ENCODE data around the gene TBC1D14.

Gene TBC1D14

DNA sequence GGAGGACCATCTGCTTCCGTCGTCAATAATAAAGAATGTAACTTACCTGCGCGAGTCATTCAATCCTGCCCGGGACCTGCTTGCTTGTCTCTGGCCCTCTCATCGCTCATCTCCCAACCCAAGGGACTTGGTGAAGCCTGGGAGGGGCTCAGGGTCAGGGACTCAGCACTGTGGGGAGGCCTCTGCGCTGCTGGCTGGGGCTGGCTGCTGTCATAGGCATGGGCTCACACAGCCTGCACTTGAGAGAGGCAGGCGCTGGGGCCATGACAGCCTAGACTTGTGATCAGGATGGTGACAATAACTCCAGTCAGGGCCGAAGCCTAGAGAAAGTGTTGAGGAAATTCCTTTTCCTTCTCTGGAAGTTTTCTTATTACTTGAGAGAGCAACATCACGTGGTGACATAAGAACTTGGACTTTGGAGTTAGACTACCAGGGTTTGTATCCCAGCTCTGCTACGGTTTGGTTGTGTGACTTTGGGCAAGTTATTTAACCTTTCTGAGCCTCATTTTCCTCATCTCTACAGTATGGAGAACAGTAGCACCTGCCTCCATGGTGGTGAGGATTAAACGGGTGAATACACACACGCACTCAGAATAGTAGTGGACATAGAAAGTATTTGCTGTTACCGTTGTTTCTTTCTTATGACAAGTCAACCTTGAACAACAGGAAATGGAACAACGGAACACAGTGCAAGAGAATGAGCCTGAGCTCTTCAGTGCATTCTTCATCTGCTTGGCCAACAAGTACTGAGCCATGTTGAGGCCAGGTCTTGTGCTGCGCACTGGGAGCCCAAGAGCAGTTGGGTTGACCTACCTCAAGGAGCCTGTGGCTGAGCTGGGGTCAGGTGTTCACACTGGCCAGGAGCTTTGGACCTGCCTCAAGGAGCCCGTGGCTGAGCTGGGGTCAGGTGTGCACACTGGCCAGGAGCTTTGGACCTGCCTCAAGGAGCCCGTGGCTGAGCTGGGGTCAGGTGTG is 60.5 kb downstream of the TBC1D14 start:
- no peak overlapping the region for H3K4me3 ChIP-seq (ENCODE audit: insufficient read depth, low read length, poor library complexity, severe bottlenecking)

DNA sequence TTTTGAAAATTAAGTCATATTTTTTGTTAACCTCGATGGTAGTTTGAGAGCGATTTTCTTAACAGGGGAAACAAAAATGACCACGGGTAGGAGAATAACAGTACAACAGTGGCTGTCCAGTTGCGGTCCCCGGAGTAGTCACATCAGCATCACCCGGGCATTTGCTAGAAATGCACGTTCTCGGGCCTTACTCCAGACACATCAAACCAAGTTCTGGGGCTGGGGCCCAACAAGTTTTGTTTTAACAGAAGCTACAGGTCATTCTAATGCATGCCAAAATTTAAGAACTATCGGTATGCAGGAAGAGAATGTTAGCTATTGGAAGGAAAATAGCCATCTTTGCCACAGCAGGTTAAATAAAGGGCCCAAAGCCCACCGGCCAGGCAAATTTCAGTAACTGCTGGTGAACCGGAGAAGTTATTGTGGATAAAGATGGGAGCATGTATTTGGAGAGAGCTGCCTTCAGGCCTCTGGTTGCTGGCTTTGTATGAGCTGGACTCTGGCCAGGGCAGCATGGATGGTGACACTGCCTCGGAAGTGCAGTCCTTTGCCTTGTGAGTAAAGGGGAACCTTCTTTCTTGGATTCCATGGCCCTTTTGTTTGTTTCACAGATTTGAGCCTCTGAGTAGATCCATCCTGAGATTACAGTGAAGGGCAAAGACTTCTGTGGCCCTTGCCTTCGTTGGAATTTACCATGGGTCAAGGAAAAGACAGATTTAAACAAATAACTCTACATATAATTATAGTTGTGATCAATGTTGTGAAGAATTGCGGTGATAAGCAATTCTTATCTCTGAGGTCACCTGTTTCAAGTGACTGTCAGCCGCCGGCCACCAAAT is 62.1 kb downstream of the TBC1D14 start:
- Histone ChIP-seq H3K9me3 (ENCODE audit: insufficient read depth, low read length) (no peaks in the 10 kb centered on the region), H2AFZ (ENCODE audit: low read depth, low read length, severe bottlenecking) (no peak overlapping the region), H3K4me2 (ENCODE audit: low read depth, low read length, poor library complexity, severe bottlenecking) (no peak overlapping the region), H3K9me2 (replicated peaks; ENCODE audit: insufficient read depth, low read length) (no peaks in the 10 kb centered on the region), H3K36me3 (ENCODE audit: low read length) (no peaks in the 10 kb centered on the region), H3K4me3 (ENCODE audit: insufficient read depth, low read length, poor library complexity, severe bottlenecking) (no peak overlapping the region), H3K27me3 (ENCODE audit: low read length) (no peaks in the 10 kb centered on the region), H3F3A (ENCODE audit: insufficient read depth) (no peaks in the 10 kb centered on the region), H3K9ac (ENCODE audit: low read length) (no peak overlapping the region), H3K27ac (ENCODE audit: low read depth, low read length) (no peak overlapping the region), H4K20me1 (ENCODE audit: low read depth, low read length) (no peaks in the 10 kb centered on the region), H3K79me2 (ENCODE audit: insufficient read depth, low read length) (no peaks in the 10 kb centered on the region)
- TF ChIP-seq EZH2phosphoT487 (conservative IDR thresholded peaks at IDR 0.05; ENCODE audit: low read length) = no peak
- TF ChIP-seq CTCF (IDR thresholded peaks at IDR 0.05; ENCODE audit: insufficient read depth, low read length, poor library complexity, severe bottlenecking) = no peak

More for the DNA sequence above, 60.5 kb downstream of the TBC1D14 start:
- H2AFZ ChIP-seq (ENCODE audit: low read depth, low read length, severe bottlenecking) = no peak overlapping the region
- H3K9me3 ChIP-seq (ENCODE audit: insufficient read depth, low read length) = no peaks in the 10 kb centered on the region
- no peaks in the 10 kb centered on the region for H3F3A ChIP-seq (ENCODE audit: insufficient read depth)
- H3K9ac ChIP-seq (ENCODE audit: low read length) = no peak overlapping the region
- no peaks in the 10 kb centered on the region for H3K79me2 ChIP-seq (ENCODE audit: insufficient read depth, low read length)
- H4K20me1 ChIP-seq (ENCODE audit: low read depth, low read length) = no peaks in the 10 kb centered on the region
- no peaks in the 10 kb centered on the region for H3K9me2 ChIP-seq (replicated peaks; ENCODE audit: insufficient read depth, low read length)
- TF ChIP-seq CTCF (IDR thresholded peaks at IDR 0.05; ENCODE audit: insufficient read depth, low read length, poor library complexity, severe bottlenecking) = no peak
- TF ChIP-seq EZH2phosphoT487 (conservative IDR thresholded peaks at IDR 0.05; ENCODE audit: low read length) = no peak
- H3K36me3 ChIP-seq (ENCODE audit: low read length) = no peaks in the 10 kb centered on the region
- H3K4me2 ChIP-seq (ENCODE audit: low read depth, low read length, poor library complexity, severe bottlenecking) = peak overlapping the region; percentile 32
- no peaks in the 10 kb centered on the region for H3K27me3 ChIP-seq (ENCODE audit: low read length)
- H3K27ac ChIP-seq (ENCODE audit: low read depth, low read length) = no peak overlapping the region

- Histone ChIP-seq H3K9ac (ENCODE audit: low read length) (no peak overlapping the region), H3K36me3 (ENCODE audit: low read length) (no peaks in the 10 kb centered on the region), H3K79me2 (ENCODE audit: insufficient read depth, low read length) (no peaks in the 10 kb centered on the region)
These were observed 62.7 kb downstream of the TBC1D14 start for GRCh38 chr4:6972375-6972650.

More at GRCh38 chr4:6972375-6972650, 62.7 kb downstream of the TBC1D14 start:
- Histone ChIP-seq H3K4me2 (ENCODE audit: low read depth, low read length, poor library complexity, severe bottlenecking) (no peak overlapping the region), H3K9me3 (ENCODE audit: insufficient read depth, low read length) (no peaks in the 10 kb centered on the region), H2AFZ (ENCODE audit: low read depth, low read length, severe bottlenecking) (no peak overlapping the region), H3K27me3 (ENCODE audit: low read length) (no peaks in the 10 kb centered on the region), H3K9me2 (replicated peaks; ENCODE audit: insufficient read depth, low read length) (no peaks in the 10 kb centered on the region), H3K4me3 (ENCODE audit: insufficient read depth, low read length, poor library complexity, severe bottlenecking) (no peak overlapping the region), H4K20me1 (ENCODE audit: low read depth, low read length) (no peaks in the 10 kb centered on the region), H3K27ac (ENCODE audit: low read depth, low read length) (no peak overlapping the region), H3F3A (ENCODE audit: insufficient read depth) (no peaks in the 10 kb centered on the region)
- TF ChIP-seq EZH2phosphoT487 (conservative IDR thresholded peaks at IDR 0.05; ENCODE audit: low read length) (no peak), CTCF (IDR thresholded peaks at IDR 0.05; ENCODE audit: insufficient read depth, low read length, poor library complexity, severe bottlenecking) (no peak)

Measured in SU-DHL-6 (cell line).